WI38 (cell line): ENCODE measurements around the gene CDKN1A.

Source experiments
- H3K4me3 ChIP-seq: 2 replicates; pipeline ENCODE4 v1.5.1; 2011; ENCODE audit warnings: low read depth, mild to moderate bottlenecking, control low read depth, low read length
- TF ChIP-seq, protein P1 (sequence below): IDR thresholded peaks from 2 replicates; pipeline ENCODE4 v1.5.1; 2012; ENCODE audit warnings: low read depth, mild to moderate bottlenecking, control low read depth, low read length

CDKN1A gene

DNA sequence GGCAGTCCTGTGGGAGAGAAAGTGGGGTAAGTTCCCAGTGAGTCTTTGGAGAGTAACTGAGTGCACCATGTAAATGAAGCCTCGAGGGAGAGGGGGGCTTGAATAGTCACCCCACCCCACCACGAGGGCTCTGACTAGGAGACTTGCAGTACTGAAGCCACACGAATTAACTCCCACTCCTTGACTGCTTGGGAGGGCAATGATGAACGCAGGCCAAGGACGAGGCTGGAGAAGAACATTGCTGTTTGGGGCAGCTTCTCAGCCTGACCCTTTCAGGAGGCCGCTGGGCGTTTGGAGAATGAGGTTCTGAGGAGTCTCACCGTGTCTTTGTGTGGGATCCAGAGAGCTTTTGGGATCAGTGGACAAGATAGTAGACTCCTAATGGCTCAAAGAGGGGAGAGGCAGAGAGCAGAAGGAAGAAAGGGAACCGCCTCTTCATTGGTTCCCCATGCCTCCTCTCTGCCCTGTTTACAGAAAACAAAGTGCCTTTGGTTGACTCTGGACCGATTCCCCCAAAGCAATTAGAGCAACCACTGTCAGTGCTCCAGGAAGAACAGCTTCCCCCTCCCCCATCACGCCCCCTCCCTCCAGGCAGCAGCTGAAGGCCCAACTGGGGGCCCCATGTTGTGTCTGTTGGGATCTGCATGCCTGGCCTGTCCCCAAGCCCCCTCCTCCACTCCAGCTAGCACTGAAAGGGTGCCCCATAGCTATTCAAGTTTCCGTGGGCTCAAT is 41.7 kb upstream of the CDKN1A start:
- TF ChIP-seq, protein P1, sequence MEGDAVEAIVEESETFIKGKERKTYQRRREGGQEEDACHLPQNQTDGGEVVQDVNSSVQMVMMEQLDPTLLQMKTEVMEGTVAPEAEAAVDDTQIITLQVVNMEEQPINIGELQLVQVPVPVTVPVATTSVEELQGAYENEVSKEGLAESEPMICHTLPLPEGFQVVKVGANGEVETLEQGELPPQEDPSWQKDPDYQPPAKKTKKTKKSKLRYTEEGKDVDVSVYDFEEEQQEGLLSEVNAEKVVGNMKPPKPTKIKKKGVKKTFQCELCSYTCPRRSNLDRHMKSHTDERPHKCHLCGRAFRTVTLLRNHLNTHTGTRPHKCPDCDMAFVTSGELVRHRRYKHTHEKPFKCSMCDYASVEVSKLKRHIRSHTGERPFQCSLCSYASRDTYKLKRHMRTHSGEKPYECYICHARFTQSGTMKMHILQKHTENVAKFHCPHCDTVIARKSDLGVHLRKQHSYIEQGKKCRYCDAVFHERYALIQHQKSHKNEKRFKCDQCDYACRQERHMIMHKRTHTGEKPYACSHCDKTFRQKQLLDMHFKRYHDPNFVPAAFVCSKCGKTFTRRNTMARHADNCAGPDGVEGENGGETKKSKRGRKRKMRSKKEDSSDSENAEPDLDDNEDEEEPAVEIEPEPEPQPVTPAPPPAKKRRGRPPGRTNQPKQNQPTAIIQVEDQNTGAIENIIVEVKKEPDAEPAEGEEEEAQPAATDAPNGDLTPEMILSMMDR, result no peak
- no peak overlapping the region for H3K4me3 ChIP-seq

DNA sequence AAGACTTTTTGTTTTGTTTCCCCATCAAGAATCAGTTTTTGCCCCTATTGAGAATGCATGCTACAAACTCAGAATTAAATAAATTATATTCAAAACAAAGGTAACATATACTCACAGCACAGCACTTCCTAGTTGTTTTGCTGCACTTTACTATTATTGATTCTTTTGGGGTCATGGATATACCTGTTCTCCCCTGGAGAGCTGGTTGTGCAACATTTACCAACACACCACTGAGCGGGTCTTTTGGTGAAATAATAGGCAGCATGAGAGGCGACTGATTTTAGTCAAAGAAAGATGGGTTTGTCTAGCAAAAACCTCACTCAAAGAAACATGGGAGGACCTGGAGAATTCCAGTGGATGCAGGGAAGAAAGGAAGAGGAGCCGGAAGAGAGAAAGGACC is 39.9 kb upstream of the CDKN1A start:
- no peak overlapping the region for H3K4me3 ChIP-seq
- TF ChIP-seq, protein P1, result no peak

DNA sequence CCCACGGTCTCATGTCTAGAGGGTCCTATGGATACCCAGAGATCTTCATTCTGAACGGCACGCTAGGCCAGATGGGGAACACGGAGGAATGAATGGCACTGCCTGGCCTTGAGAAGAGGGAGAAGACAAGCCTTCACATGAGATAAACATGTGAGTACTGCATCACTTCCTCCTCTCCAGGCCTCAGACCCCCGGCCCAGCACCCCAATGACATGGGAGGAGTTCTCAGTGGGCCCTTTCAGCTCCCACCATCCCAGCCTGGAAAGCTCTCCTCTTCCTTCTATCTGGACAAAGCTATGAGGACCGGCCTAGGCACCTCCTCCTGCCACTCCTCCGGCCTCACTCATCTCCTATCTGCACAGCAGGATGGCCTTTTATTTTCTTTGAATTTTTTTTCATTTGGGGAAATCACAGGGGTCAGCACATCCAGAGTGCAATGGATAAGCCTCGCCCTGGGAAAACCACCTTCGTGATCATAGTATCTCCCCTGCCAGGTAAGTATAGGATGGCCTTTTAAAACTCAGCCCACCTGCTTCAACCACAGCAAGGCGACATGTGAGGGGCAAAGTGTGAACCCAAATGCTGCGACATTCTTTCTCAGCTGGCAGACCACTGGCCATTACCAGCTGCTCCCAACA is 39.2 kb upstream of the CDKN1A start:
- TF ChIP-seq, protein P1, result no peak

DNA sequence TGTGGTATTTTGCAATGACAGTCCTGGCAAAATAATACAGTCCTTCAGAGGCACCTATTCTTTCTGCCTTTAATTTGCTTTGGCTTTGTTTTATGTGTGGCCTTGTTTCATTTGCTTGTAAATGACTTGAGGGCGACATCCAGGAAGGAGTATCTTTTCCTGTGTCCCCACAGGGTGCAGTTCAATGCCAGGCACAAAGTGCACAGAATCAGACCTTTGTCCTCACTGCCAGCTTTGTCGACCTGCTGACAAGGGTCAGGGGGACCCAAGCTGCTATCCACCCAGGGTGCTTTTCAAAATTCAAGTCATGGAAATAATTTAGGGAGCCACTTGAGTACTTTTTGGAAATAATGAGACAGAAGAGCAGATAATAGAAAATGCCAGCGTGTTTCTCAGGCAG is 37.0 kb upstream of the CDKN1A start:
- no peak overlapping the region for H3K4me3 ChIP-seq
- TF ChIP-seq, protein P1, result no peak

More for the DNA sequence above, 39.2 kb upstream of the CDKN1A start:
- no peak overlapping the region for H3K4me3 ChIP-seq

DNA sequence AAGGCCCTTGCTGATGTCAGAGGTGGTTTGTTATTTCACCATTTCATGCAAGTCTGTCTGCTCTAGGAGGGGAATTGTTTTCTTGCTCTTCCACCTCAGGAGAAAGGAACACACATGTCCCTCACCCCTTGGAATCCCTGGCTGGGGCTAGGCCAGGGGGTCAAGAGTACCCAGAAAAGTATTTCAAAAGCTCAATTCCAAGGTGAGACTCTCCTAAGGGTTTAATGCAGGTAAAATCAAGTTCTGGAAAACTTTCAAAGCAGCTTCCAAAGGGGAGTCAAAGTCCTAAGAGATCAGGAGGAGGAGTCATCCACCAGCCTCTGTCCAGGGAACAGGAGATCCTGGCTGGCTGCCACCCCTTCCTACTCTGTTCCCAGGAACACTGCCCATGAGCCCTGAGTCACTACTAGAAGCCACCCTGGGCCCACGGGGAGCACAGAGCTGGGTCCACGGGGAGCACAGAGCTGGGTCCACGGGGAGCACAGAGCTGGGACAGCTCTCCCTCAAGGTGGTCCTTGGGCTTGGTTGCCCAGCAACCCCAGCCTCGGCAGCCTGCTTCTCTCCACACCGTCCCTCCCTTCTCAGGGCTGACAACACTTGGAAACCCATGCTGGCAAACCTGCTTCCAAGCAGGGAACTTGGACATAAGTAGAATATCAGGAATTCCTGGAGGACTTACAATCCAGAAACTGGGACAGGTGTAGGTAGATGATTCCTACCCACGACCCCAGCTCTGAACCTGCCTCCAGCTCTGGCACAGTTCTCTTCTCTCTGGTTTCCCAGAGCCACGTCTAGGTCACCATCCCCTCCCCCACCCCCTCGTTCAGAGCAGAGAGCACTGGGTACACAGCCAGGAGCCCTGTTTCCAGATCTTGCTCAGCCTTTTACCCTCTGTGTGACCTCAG is 35.3 kb upstream of the CDKN1A start:
- no peak overlapping the region for H3K4me3 ChIP-seq
- TF ChIP-seq, protein P1, result no peak

DNA sequence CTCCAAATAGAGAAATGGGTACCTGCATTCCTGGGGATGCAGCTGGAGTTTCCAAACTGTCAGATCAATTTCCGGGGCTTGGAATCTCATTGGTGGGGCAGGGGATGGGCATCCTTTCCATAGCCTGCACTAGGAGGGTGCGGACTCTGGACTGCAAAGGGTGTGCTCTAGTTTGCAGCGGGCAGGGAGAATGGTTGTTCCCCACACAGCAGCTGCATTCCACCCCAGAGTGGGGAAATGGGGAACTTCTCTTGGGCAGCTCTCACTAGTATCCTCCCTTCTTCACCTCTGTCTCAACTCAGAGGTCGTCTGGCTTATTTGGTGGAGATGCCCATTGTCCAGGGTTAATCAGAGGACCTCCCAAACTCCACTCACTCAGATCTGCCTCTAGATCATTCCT is 34.5 kb upstream of the CDKN1A start:
- no peak overlapping the region for H3K4me3 ChIP-seq
- TF ChIP-seq, protein P1, result no peak

DNA sequence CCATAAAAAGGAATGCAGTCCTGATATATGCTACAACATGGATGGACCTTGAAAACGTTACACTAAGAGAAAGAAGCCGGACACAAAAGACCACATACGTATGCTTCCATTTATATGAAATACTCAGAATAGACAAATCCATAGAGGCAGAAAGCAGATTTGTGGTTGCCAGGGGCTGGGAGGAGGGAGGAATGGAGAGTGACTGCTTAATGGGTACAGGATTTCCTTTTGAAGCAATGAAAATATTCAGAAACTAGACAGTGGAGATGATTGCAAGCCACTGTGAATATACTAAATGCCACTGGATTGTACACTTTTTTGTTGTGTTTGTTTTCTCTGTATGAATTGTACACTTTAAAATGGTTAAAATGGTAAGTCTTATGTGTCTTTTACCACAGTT is 29.4 kb upstream of the CDKN1A start:
- TF ChIP-seq, protein P1, result no peak
- no peak overlapping the region for H3K4me3 ChIP-seq
